HG03060 (cell line): ENCODE measurements around the gene IFT57.
"Not testable (repeated sequence)": the region's sequence is repeated elsewhere in the genome, so short reads cannot be mapped to it uniquely, and the experiment has no call there.

Source experiments
- ATAC-seq: cut with Tn5 transposase; IDR thresholded peaks from one replicate; pipeline ENCODE4 v1.9.1; 2021; ENCODE audit warnings: low read depth, moderate number of reproducible peaks; ENCODE audit not compliant: unreplicated experiment

The IFT57 gene

GRCh38 chr3:108175352-108175751 lies 46.9 kb downstream of the IFT57 start:
- ATAC-seq = no peak

GRCh38 chr3:108171106-108171505 lies 51.1 kb downstream of the IFT57 start:
- ATAC-seq = no peak

GRCh38 chr3:108164391-108164790 lies 57.8 kb downstream of the IFT57 start:
- no peak for ATAC-seq

GRCh38 chr3:108159865-108160264 lies 62.4 kb downstream of the IFT57 start:
- no peak for ATAC-seq

GRCh38 chr3:108159105-108159504 lies 63.1 kb downstream of the IFT57 start:
- no peak for ATAC-seq

- ATAC-seq = no peak
Observed at GRCh38 chr3:108158251-108158650, 64.0 kb downstream of the IFT57 start.

- no peak for ATAC-seq
Observed at GRCh38 chr3:108157273-108157672, 65.0 kb downstream of the IFT57 start.

GRCh38 chr3:108156312-108156853 lies 65.8 kb downstream of the IFT57 start:
- ATAC-seq = no peak

GRCh38 chr3:108155642-108156041 lies 66.6 kb downstream of the IFT57 start:
- not testable (repeated sequence) for ATAC-seq

- ATAC-seq = peak; percentile 60
Observed at GRCh38 chr3:108153451-108153981, 68.7 kb downstream of the IFT57 start.

- ATAC-seq = no peak
Observed at GRCh38 chr3:108152274-108152673, 70.0 kb downstream of the IFT57 start.

- no peak for ATAC-seq
Observed at GRCh38 chr3:108150200-108150599, 72.0 kb downstream of the IFT57 start.

GRCh38 chr3:108146139-108146538 lies 76.1 kb downstream of the IFT57 start:
- ATAC-seq = no peak

GRCh38 chr3:108145578-108145977 lies 76.6 kb downstream of the IFT57 start:
- no peak for ATAC-seq

GRCh38 chr3:108137460-108137814 lies 84.8 kb downstream of the IFT57 start:
- no peak for ATAC-seq

- no peak for ATAC-seq
Observed at GRCh38 chr3:108136561-108137459, 85.4 kb downstream of the IFT57 start.

- no peak for ATAC-seq
Observed at GRCh38 chr3:108134555-108134880, 87.7 kb downstream of the IFT57 start.

GRCh38 chr3:108133858-108134554 lies 88.2 kb downstream of the IFT57 start:
- ATAC-seq = no peak

GRCh38 chr3:108133048-108133369 lies 89.2 kb downstream of the IFT57 start:
- ATAC-seq = no peak

- no peak for ATAC-seq
Observed at GRCh38 chr3:108131475-108132134, 90.6 kb downstream of the IFT57 start.
